Endothelial cell (in vitro differentiated cells): ENCODE measurements around the gene MAPKAPK3. TPM values are rescaled to one million over a fixed set of nuclear protein-coding genes. Genes with fewer than 3 reads are reported as not detected.

Experiments used
- DNase-seq: peaks from one replicate; pipeline ENCODE4 v3.0.0; 2021; ENCODE audit warnings: low spot score
- H3K27ac Mint-ChIP-seq: one replicate; pipeline ENCODE4 v1.8.0; 2021; ENCODE audit warnings: mixed read lengths, inconsistent platforms; ENCODE audit not compliant: unreplicated experiment
- H3K27me3 Mint-ChIP-seq: one replicate; pipeline ENCODE4 v1.8.0; 2021; ENCODE audit warnings: mild to moderate bottlenecking, moderate library complexity, mixed read lengths, inconsistent platforms; ENCODE audit not compliant: unreplicated experiment
- H3K36me3 Mint-ChIP-seq: one replicate; pipeline ENCODE4 v1.8.0; 2021; ENCODE audit warnings: mild to moderate bottlenecking, low read depth, mixed read lengths, inconsistent platforms; ENCODE audit not compliant: unreplicated experiment
- H3K4me1 Mint-ChIP-seq: one replicate; pipeline ENCODE4 v1.8.0; 2021; ENCODE audit warnings: mild to moderate bottlenecking, mixed read lengths, inconsistent platforms; ENCODE audit not compliant: unreplicated experiment
- H3K4me3 Mint-ChIP-seq: one replicate; pipeline ENCODE4 v1.8.0; 2021; ENCODE audit warnings: mild to moderate bottlenecking, mixed read lengths, inconsistent platforms; ENCODE audit not compliant: unreplicated experiment
- H3K9me3 Mint-ChIP-seq: one replicate; pipeline ENCODE4 v1.8.0; 2021; ENCODE audit warnings: mixed read lengths, inconsistent platforms; ENCODE audit not compliant: unreplicated experiment
- CTCF ChIP-seq: fragments of 200-600 bp; sonication (generic); IDR thresholded peaks from one replicate; pipeline ENCODE4 v1.5.0; 2021; ENCODE audit warnings: antibody characterized with exemption; ENCODE audit not compliant: unreplicated experiment
- total RNA-seq: library from RNA; stranded (reverse); fragmentation: NEBNext Ultra II Directional; extraction: Animal tissue kit (Norgen Biotek cat#: 25700); gene quantifications from one replicate; pipeline ENCODE4 v1.2.1, GENCODE V29; 2021; ENCODE audit not compliant: unreplicated experiment

MAPKAPK3 gene
- total RNA-seq, 1 donor from 2014 or later, result 6.4 TPM

- no peak for TF ChIP-seq CTCF
- Mint-ChIP-seq H3K27ac (peak overlapping the region; percentile 49), H3K36me3 (peaks cover 10% of the 10 kb centered on the region), H3K4me1 (peaks cover 7% of the 10 kb centered on the region), H3K27me3 (peaks cover 6% of the 10 kb centered on the region), H3K9me3 (no peaks in the 10 kb centered on the region), H3K4me3 (no peak overlapping the region)
- DNase-seq, result no peak
Measured at GRCh38 chr3:50583897-50584296, 33.1 kb upstream of the MAPKAPK3 start.

- Mint-ChIP-seq H3K36me3 (peaks cover 10% of the 10 kb centered on the region), H3K27ac (peak overlapping the region; percentile 49), H3K27me3 (peaks cover 4% of the 10 kb centered on the region), H3K4me1 (peaks cover 7% of the 10 kb centered on the region), H3K9me3 (no peaks in the 10 kb centered on the region), H3K4me3 (no peak overlapping the region)
- TF ChIP-seq CTCF, result no peak
- DNase-seq, result no peak
Measured at GRCh38 chr3:50584391-50584790, 32.6 kb upstream of the MAPKAPK3 start.

- no peak for DNase-seq
- H3K4me3 Mint-ChIP-seq, result no peak overlapping the region
- H3K27me3 Mint-ChIP-seq, result peaks cover 4% of the 10 kb centered on the region
- H3K36me3 Mint-ChIP-seq, result peaks cover 10% of the 10 kb centered on the region
- no peak for TF ChIP-seq CTCF
- H3K27ac Mint-ChIP-seq, result no peak overlapping the region
- peaks cover 7% of the 10 kb centered on the region for H3K4me1 Mint-ChIP-seq
- H3K9me3 Mint-ChIP-seq, result no peaks in the 10 kb centered on the region
Measured at GRCh38 chr3:50585919-50586762, 30.8 kb upstream of the MAPKAPK3 start.

- no peak overlapping the region for H3K4me3 Mint-ChIP-seq
- no peak overlapping the region for H3K27ac Mint-ChIP-seq
- no peak for DNase-seq
Measured at GRCh38 chr3:50586763-50587070, 30.2 kb upstream of the MAPKAPK3 start.

More at GRCh38 chr3:50586763-50587070, 30.2 kb upstream of the MAPKAPK3 start:
- Mint-ChIP-seq H3K27me3 (peaks cover 4% of the 10 kb centered on the region), H3K4me1 (peaks cover 7% of the 10 kb centered on the region), H3K9me3 (no peaks in the 10 kb centered on the region), H3K36me3 (peaks cover 10% of the 10 kb centered on the region)
- TF ChIP-seq CTCF, result no peak
